Stomach (tissue), 9 donors: ENCODE measurements around the gene RPL13. TPM values are rescaled to one million over a fixed set of nuclear protein-coding genes. Genes with fewer than 3 reads are reported as not detected.
A peak's percentile ranks its signal among the peaks of the same experiment; 100 is the strongest.

Source experiments
- DNase-seq, 2 donors: peaks; one replicate each; pipeline versions ENCODE4 v3.0.0 to v3.0.0-alpha.2; 2013 to 2019
- H3K27ac ChIP-seq, 5 donors: fragments of 200-600 bp in 4 of 5; sonication (generic) in 4 of 5; one replicate each; pipeline ENCODE4 v1.5.1; 2013 to 2019; ENCODE audit warnings: mild to moderate bottlenecking in 1 of 5, moderate library complexity in 1 of 5
- H3K27me3 ChIP-seq, 3 donors: fragments of 200-600 bp; sonication (generic); one replicate each; pipeline ENCODE4 v1.5.1; 2017 to 2019; ENCODE audit warnings: mixed run types in 1 of 3
- H3K36me3 ChIP-seq, 4 donors: fragments of 200-600 bp; sonication (generic); 1 replicate in 3 of 4; 2 replicates in 1 of 4; pipeline ENCODE4 v1.5.1; 2016 to 2019
- H3K4me1 ChIP-seq, 4 donors: fragments of 200-600 bp; sonication (generic); one replicate each; pipeline ENCODE4 v1.5.1; 2016 to 2019
- H3K4me3 ChIP-seq, 4 donors: fragments of 200-600 bp; sonication (generic) in 3 of 4; one replicate each; pipeline ENCODE4 v1.5.1; 2016 to 2019; ENCODE audit warnings: mild to moderate bottlenecking in 1 of 4
- H3K9me3 ChIP-seq, 4 donors: fragments of 200-600 bp; sonication (generic); one replicate each; pipeline ENCODE4 v1.5.1; 2016 to 2019
- CTCF ChIP-seq, 7 experiments: fragments of 450-650 bp in 4 of 7; fragments of 200-600 bp in 3 of 7; sonication (generic) in 3 of 7; IDR thresholded peaks; one replicate each; pipeline ENCODE4 v1.5.1; 2016 to 2019; ENCODE audit warnings: antibody characterized with exemption in 7 of 7, control low read depth in 2 of 7, mild to moderate bottlenecking in 1 of 7
- EP300 ChIP-seq: sonication (generic); formaldehyde crosslinking; IDR thresholded peaks from one replicate; pipeline ENCODE4 v1.6.1; 2017; ENCODE audit warnings: antibody characterized with exemption
- POLR2A ChIP-seq, 4 donors: fragments of 450-650 bp; IDR thresholded peaks; one replicate each; pipeline ENCODE4 v1.6.1; 2016; ENCODE audit warnings: antibody characterized with exemption in 4 of 4, control low read depth in 2 of 4, mild to moderate bottlenecking in 1 of 4, moderate library complexity in 1 of 4
- POLR2AphosphoS5 ChIP-seq, 3 donors: sonication (generic); formaldehyde crosslinking; IDR thresholded peaks; one replicate each; pipeline ENCODE4 v1.6.1; 2016; ENCODE audit warnings: antibody characterized with exemption in 3 of 3
- WGBS, 5 donors: extraction: QIAGEN DNeasy Blood & Tissue Kit in 3 of 5; methylation state at CpG; one replicate each; pipeline versions ENCODE4 v1.1.5 to v1.1.7; 2013 to 2018; 5-methylcytosine and 5-hydroxymethylcytosine counted together
- intact Hi-C: fragments of 100-400 bp; cut with DNase I; formaldehyde crosslinking; loops from one replicate; pipeline ENCODE4 v1.15.1; 2023; ENCODE audit warnings: low total_unique reads
- polyA plus RNA-seq, 3 donors: library from polyadenylated mRNA; stranded (reverse); fragments of 200-250 nt; gene quantifications; one replicate each; pipeline ENCODE4 v1.2.3, GENCODE V29; 2013
- total RNA-seq, 5 donors: library from RNA; depleted of rRNA; stranded (reverse); fragments of >200 nt; gene quantifications; one replicate each; pipeline versions ENCODE4 v1.1.0 to v1.2.3, GENCODE V29; 2014 to 2016
- donor health status: healthy with polysubstance abuse.
- donor health status: Bipolar disorder and iron deficiency.
- donor health status: healthy.

Gene RPL13
- total and polyA plus RNA-seq, 8 donors = 2,053 to 10,054 (median 4,321) TPM

GRCh38 chr16:89601906-89602272 is 41.4 kb downstream of the RPL13 start:
- Histone ChIP-seq H3K4me3 (no peak overlapping the region), H3K27me3 (peaks cover 0 to 42% (median 5%) of the 10 kb centered on the region in 3 donors), H3K4me1 (peaks cover 0 to 15% (median 10%) of the 10 kb centered on the region in 4 donors), H3K9me3 (no peaks in the 10 kb centered on the region), H3K36me3 (no peaks in the 10 kb centered on the region), H3K27ac (no peak overlapping the region)
- no peak for TF ChIP-seq POLR2AphosphoS5 (IDR thresholded peaks at IDR 0.05)
- no peak for TF ChIP-seq EP300
- intact Hi-C loops = no loop called here
- 38 to 64% (median 60%) methylated on average over 18 to 22 of the region's 22 CpGs for WGBS, 5 donors
- no peak for DNase-seq

GRCh38 chr16:89602273-89602951 is 41.9 kb downstream of the RPL13 start:
- TF ChIP-seq POLR2AphosphoS5 (IDR thresholded peaks at IDR 0.05) = no peak
- TF ChIP-seq CTCF (IDR thresholded peaks at IDR 0.05) = no peak
- TF ChIP-seq EP300 = no peak
- TF ChIP-seq POLR2A (IDR thresholded peaks at IDR 0.05) = no peak
- Histone ChIP-seq H3K27ac (no peak overlapping the region), H3K36me3 (no peaks in the 10 kb centered on the region), H3K9me3 (no peaks in the 10 kb centered on the region), H3K4me1 (peaks cover 0 to 15% (median 10%) of the 10 kb centered on the region in 4 donors), H3K4me3 (no peak overlapping the region), H3K27me3 (peaks cover 0 to 42% (median 5%) of the 10 kb centered on the region in 3 donors)
- peak in 1 of 2 donors; percentile 68 for DNase-seq
- WGBS, 5 donors = 5 to 13% (median 10%) methylated on average over 14 to 22 of the region's 22 CpGs
- intact Hi-C loops = no loop called here

DNA sequence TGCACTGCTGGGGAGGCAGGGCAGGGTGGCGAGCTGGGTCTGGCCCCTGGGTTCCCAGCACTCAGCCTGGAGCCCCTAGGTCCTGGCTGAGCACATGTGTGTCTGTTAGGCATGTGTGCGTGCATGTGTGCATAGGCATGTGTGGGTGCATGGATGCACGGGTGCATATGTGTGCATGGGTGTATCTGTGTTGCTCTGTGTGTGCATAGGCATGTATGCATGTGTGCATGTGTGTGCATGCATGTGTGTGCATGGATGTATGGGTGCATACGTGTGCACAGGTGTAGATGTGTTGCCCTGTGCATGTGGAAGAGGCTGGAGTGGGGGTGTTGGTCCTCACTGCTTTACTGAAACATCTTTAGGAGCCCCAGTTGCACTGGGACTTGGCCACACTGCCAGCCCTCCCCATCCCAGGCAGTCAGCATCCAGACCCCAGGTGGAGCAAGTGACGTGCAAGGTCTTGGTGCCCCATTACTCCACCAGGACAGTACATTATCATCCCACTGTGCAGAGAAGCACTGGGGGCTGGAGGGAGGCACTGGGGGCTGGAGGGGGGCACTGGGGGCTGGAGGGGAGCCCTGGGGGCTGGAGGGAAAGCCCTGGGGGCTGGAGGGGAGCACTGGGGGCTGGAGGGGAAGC is 42.6 kb downstream of the RPL13 start:
- Histone ChIP-seq H3K4me3 (no peak overlapping the region), H3K4me1 (peaks cover 0 to 15% (median 10%) of the 10 kb centered on the region in 4 donors), H3K27ac (no peak overlapping the region), H3K27me3 (peaks cover 0 to 42% (median 5%) of the 10 kb centered on the region in 3 donors), H3K36me3 (no peaks in the 10 kb centered on the region), H3K9me3 (no peaks in the 10 kb centered on the region)
- DNase-seq = no peak
- intact Hi-C loops = no loop called here
- 60 to 69% (median 62%) methylated on average over 3 to 5 of the region's 5 CpGs for WGBS, 5 donors
- no peak for TF ChIP-seq POLR2AphosphoS5 (IDR thresholded peaks at IDR 0.05)
- TF ChIP-seq EP300 = no peak
- no peak for TF ChIP-seq POLR2A (IDR thresholded peaks at IDR 0.05)
- TF ChIP-seq CTCF (IDR thresholded peaks at IDR 0.05) = no peak

DNA sequence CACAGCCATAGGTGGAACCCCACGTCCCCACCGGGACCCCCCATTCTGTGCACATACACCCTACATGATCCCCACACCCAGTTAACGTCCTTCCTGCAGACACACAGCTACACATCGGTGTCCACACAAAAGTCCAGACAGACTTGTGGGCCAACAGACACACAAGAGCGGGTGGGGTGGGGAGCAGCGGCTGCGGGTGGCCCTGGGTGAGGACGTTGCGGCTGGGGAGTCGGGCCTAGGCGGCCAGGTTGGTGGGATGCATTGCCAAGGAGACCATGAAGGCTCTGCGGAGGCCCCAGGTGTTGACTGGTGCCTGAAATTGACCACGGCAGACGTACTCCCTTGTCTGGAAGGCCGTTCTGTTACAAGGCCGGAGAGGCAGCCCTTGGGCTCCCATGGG is 44.3 kb downstream of the RPL13 start:
- peaks cover 0 to 45% (median 5%) of the 10 kb centered on the region in 3 donors for H3K27me3 ChIP-seq
- H3K27ac ChIP-seq = no peak overlapping the region
- DNase-seq = no peak
- WGBS, 5 donors = 82 to 91% (median 86%) methylated on average over 15 to 16 of the region's 16 CpGs
- intact Hi-C loops = no loop called here
- H3K36me3 ChIP-seq = no peaks in the 10 kb centered on the region
- no peak overlapping the region for H3K4me3 ChIP-seq
- H3K4me1 ChIP-seq = peaks cover 0 to 15% (median 10%) of the 10 kb centered on the region in 4 donors
- no peaks in the 10 kb centered on the region for H3K9me3 ChIP-seq
- TF ChIP-seq POLR2A (IDR thresholded peaks at IDR 0.05) (no peak), POLR2AphosphoS5 (IDR thresholded peaks at IDR 0.05) (no peak)

DNA sequence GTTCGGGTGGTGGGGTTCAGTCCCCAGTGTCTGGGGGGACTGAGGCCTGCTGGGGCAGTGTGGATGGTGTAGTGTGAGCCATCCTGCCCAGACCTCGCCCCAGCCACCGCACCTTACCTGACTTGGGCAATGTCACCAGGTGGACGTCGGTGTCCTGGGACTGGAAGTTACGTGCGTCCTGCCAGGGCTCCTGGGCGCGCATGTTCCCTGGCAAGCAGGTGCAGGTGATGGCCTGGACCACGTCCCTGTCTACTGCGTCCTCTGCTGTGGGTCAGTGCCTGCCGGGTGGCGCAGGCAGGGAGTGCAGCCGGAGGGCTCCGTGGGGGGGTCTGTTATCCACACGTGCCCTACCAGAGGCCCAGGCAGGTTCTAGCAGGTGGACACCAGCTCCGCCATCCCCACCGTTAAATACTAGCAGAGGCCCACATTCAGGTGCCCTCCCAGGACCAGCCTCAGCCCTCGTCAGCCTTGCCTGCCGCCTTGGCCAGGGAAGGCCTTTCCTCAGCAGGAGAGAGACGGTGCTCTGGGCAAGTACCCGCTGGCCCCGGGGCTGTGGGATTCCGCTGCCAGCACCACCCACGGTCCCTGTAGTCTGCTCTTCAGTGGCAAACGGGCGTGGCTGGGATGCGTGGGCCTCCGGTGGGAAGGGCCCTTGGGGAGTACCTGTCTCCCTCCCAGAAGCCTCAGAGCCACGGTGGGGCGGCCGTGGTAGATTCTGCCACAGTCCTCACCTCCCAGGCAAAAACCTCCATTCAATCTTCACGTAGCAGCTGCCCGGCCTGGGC is 44.9 kb downstream of the RPL13 start:
- TF ChIP-seq CTCF (IDR thresholded peaks at IDR 0.05) (no peak), EP300 (no peak), POLR2AphosphoS5 (IDR thresholded peaks at IDR 0.05) (no peak), POLR2A (IDR thresholded peaks at IDR 0.05) (no peak)
- intact Hi-C loops = no loop called here
- DNase-seq = no peak
- Histone ChIP-seq H3K9me3 (no peaks in the 10 kb centered on the region), H3K27ac (no peak overlapping the region), H3K27me3 (peaks cover 0 to 45% (median 5%) of the 10 kb centered on the region in 3 donors), H3K4me1 (peaks cover 0 to 15% (median 10%) of the 10 kb centered on the region in 4 donors), H3K36me3 (no peaks in the 10 kb centered on the region), H3K4me3 (no peak overlapping the region)
- 83 to 91% (median 88%) methylated on average over 16 to 34 of the region's 34 CpGs for WGBS, 5 donors
